OCI-LY3 (cell line): ENCODE results near the gene OR2M3.
"Not testable (repeated sequence)": the region's sequence is repeated elsewhere in the genome, so short reads cannot be mapped to it uniquely, and the experiment has no call there.

ENCODE experiments used
- H2AFZ ChIP-seq: fragments of 200-600, 300-600 bp; shearing (Covaris generic); 2 replicates; pipeline ENCODE4 v1.6.0; 2014; ENCODE audit warnings: antibody characterized with exemption, low read depth, low read length
- H3K27ac ChIP-seq: fragments of 200-600, 300-600 bp; sonication (generic); 2 replicates; pipeline ENCODE4 v1.5.1; 2014; ENCODE audit warnings: mild to moderate bottlenecking, low read length, moderate library complexity, mixed read lengths
- H3K27me3 ChIP-seq: fragments of 200-600, 300-600 bp; sonication (generic); 2 replicates; pipeline ENCODE4 v1.6.1; 2014; ENCODE audit warnings: low read depth, low read length, mixed read lengths
- H3K36me3 ChIP-seq: fragments of 200-600, 300-600 bp; sonication (generic); replicated peaks from 2 replicates; pipeline ENCODE3; 2014; ENCODE audit warnings: low read depth, low read length, mixed read lengths
- H3K4me1 ChIP-seq: fragments of 300-600, 200-600 bp; sonication (generic); 2 replicates; pipeline ENCODE4 v1.6.1; 2014; ENCODE audit warnings: low read length, mixed read lengths
- H3K4me2 ChIP-seq: fragments of 200-600, 300-600 bp; sonication (generic); 2 replicates; pipeline ENCODE4 v1.6.1; 2014; ENCODE audit warnings: low read length, mixed read lengths
- H3K4me3 ChIP-seq: fragments of 300-600, 200-600 bp; sonication (generic); 2 replicates; pipeline ENCODE4 v1.5.1; 2014; ENCODE audit warnings: antibody characterized with exemption, mild to moderate bottlenecking, low read length, moderate library complexity
- H3K79me2 ChIP-seq: fragments of 300-600, 200-600 bp; shearing (Covaris generic); 2 replicates; pipeline ENCODE4 v1.6.1; 2014; ENCODE audit warnings: mild to moderate bottlenecking, low read length, mixed read lengths
- H3K9ac ChIP-seq: fragments of 300-600, 200-600 bp; shearing (Covaris generic); 2 replicates; pipeline ENCODE4 v1.6.0; 2014; ENCODE audit warnings: mild to moderate bottlenecking, low read length, moderate library complexity
- H3K9me3 ChIP-seq: fragments of 200-600, 300-600 bp; shearing (Covaris generic); 2 replicates; pipeline ENCODE4 v1.6.1; 2014; ENCODE audit warnings: low read length, mixed read lengths; ENCODE audit not compliant: insufficient read depth
- H4K20me1 ChIP-seq: fragments of 200-600, 300-600 bp; sonication (generic); 2 replicates; pipeline ENCODE4 v1.6.1; 2016; ENCODE audit warnings: low read length, mixed read lengths; ENCODE audit not compliant: insufficient read depth
- EZH2phosphoT487 ChIP-seq: fragments of 200-600 bp; shearing (Covaris generic); IDR thresholded peaks from 2 replicates; pipeline ENCODE4 v1.6.1; 2018; ENCODE audit warnings: antibody characterized with exemption, mixed run types, low read depth
- TF ChIP-seq, protein P1 (sequence below): fragments of 200-600, 300-600 bp; sonication (generic); IDR thresholded peaks from 2 replicates; pipeline ENCODE4 v1.5.1; 2014; ENCODE audit warnings: antibody characterized with exemption, low read length, low read depth

Gene OR2M3

DNA sequence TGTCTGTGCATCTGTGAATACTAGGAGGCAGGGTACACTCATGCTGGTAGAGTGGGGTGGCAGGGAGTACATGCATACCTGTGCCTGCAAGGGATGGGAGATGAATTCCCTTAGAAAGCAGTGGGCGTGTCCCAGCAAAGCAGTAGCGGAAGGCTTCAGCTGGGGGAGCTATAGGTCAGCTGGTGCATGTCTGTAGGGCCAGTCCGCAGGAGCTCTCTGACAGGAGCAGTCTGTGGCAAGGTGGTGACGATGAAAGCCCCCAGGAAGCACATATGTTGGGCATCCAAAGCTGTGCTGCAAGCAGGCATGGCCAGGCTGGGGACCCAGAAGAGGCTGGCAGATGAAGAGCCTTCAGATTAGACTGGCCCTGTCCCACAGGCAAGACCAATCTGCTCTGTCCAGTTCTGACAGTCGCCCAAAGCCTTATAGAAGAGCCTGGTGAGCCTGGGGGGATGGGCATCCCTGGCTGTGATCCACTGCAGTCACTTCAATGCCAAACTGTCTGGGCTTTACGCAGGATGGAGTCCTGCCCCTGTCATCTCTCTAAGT is 32.4 kb downstream of the OR2M3 start:
- Histone ChIP-seq H3K9ac (no peak overlapping the region), H3K27ac (no peak overlapping the region), H3K4me1 (no peaks in the 10 kb centered on the region), H4K20me1 (no peaks in the 10 kb centered on the region), H3K79me2 (no peaks in the 10 kb centered on the region), H3K27me3 (no peaks in the 10 kb centered on the region), H3K36me3 (no peaks in the 10 kb centered on the region), H3K4me3 (no peak overlapping the region), H2AFZ (no peak overlapping the region), H3K4me2 (no peak overlapping the region), H3K9me3 (no peaks in the 10 kb centered on the region)
- TF ChIP-seq EZH2phosphoT487: no peak
- TF ChIP-seq, protein P1, sequence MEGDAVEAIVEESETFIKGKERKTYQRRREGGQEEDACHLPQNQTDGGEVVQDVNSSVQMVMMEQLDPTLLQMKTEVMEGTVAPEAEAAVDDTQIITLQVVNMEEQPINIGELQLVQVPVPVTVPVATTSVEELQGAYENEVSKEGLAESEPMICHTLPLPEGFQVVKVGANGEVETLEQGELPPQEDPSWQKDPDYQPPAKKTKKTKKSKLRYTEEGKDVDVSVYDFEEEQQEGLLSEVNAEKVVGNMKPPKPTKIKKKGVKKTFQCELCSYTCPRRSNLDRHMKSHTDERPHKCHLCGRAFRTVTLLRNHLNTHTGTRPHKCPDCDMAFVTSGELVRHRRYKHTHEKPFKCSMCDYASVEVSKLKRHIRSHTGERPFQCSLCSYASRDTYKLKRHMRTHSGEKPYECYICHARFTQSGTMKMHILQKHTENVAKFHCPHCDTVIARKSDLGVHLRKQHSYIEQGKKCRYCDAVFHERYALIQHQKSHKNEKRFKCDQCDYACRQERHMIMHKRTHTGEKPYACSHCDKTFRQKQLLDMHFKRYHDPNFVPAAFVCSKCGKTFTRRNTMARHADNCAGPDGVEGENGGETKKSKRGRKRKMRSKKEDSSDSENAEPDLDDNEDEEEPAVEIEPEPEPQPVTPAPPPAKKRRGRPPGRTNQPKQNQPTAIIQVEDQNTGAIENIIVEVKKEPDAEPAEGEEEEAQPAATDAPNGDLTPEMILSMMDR: no peak

DNA sequence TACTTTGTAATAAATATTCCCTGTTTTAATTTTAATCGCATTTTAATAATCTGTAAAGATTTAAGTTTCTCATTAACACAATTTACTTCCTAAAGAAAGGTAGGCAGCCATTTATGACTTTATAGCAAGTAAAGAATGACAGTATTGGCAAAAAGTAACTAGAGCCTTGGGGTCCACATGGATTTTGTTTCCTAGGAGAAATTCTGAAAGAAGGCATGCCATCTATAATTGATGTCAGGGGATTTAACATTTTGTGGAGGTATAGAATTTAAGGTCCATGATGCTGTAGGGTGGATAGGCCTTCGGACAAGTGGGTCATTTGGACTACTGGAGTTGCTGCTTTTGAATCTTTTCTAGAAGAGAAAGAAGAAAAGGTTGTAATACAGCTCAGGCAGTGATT is 34.1 kb downstream of the OR2M3 start, which contains the start of gene OR2M4:
Gene OR2M4, plus strand, starts transcription at position 301 of the 400 bp plus-strand sequence. CDS start 7,512 bp downstream, outside the sequence.
- H3K4me3 ChIP-seq: no peak within 1 kb of the TSS
- no peaks in the 10 kb centered on the region for H3K79me2 ChIP-seq
- no peaks in the 10 kb centered on the region for H3K36me3 ChIP-seq
- H3K27ac ChIP-seq: no peak within 1 kb of the TSS
- no peaks in the 10 kb centered on the region for H3K4me1 ChIP-seq
- TF ChIP-seq EZH2phosphoT487: no peak
- TF ChIP-seq, protein P1: no peak
- no peaks in the 10 kb centered on the region for H3K27me3 ChIP-seq
- H2AFZ ChIP-seq: no peak within 1 kb of the TSS
- H3K4me2 ChIP-seq: no peak within 1 kb of the TSS
- no peaks in the 10 kb centered on the region for H4K20me1 ChIP-seq
- no peak within 1 kb of the TSS for H3K9ac ChIP-seq
- H3K9me3 ChIP-seq: no peaks in the 10 kb centered on the region

DNA sequence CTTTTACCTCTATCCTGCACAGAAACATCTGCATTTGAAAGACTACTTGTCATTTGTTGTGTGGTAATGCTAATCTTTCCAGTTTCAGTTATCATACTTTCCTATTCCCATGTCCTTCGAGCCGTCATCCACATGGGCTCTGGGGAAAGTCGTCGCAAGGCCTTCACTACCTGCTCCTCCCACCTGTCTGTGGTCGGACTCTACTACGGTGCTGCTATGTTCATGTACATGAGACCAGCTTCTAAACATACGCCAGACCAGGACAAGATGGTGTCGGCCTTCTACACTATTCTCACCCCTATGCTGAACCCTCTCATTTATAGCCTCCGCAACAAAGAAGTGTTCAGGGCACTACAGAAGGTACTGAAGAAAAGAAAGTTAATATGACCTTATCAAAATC is 42.4 kb downstream of the OR2M3 start:
- Histone ChIP-seq H3K4me3 (no peak overlapping the region), H3K27ac (no peak overlapping the region), H3K27me3 (no peaks in the 10 kb centered on the region), H3K79me2 (no peaks in the 10 kb centered on the region), H4K20me1 (no peaks in the 10 kb centered on the region), H3K4me1 (no peaks in the 10 kb centered on the region), H3K4me2 (no peak overlapping the region), H2AFZ (no peak overlapping the region), H3K9ac (no peak overlapping the region), H3K36me3 (no peaks in the 10 kb centered on the region), H3K9me3 (no peaks in the 10 kb centered on the region)
- TF ChIP-seq, protein P1: no peak
- TF ChIP-seq EZH2phosphoT487: no peak

DNA sequence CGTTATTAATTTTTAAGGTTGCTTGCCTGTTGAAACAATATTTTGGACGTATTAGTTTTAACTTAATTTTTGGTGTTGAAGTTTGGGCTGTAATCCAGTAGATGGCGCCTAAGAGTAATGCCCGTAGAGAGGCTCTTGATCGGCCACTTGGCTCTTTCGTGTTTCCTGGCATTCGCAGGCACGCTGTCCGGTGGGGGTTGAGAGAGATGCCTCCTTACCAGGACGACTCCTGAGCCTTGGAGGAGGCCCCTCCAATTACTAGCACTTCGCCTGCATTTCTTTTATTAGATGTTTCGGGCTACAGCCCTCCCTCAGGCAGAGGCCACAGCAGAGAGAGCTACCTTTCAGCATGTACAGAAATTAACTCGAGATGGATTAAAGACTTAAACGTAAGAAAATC is 46.1 kb downstream of the OR2M3 start:
- 0 out of 2 replicates have a peak overlapping the region, but pooled peaks have one; percentile 35 for H2AFZ ChIP-seq
- H3K27me3 ChIP-seq: no peaks in the 10 kb centered on the region
- peak overlapping the region; percentile 63 for H3K4me2 ChIP-seq
- H3K4me3 ChIP-seq: peak overlapping the region; percentile 59
- H3K79me2 ChIP-seq: no peaks in the 10 kb centered on the region
- no peak overlapping the region for H3K9ac ChIP-seq
- H3K9me3 ChIP-seq: no peaks in the 10 kb centered on the region
- TF ChIP-seq, protein P1: peak; percentile 76
- no peak for TF ChIP-seq EZH2phosphoT487
- H3K4me1 ChIP-seq: no peaks in the 10 kb centered on the region
- no peaks in the 10 kb centered on the region for H4K20me1 ChIP-seq
- no peaks in the 10 kb centered on the region for H3K36me3 ChIP-seq
- H3K27ac ChIP-seq: no peak overlapping the region

DNA sequence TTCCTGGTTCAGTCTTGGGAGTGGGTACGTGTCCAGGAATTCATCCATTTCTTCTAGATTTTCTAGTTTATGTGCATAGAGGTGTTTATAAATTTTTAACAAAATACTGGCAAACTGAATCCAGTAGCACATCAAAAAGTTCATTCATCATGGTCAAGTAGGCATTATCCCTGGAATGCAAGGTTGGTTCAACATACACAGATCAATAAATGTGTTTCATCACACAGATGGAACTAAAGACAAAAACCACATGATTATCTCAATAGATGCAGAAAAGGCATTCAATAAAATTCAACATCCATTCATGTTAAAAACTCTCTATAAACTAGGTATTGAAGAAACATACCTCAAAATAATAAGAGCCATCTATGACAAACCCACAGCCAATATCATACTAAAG is 62.2 kb downstream of the OR2M3 start:
- H3K4me3 ChIP-seq, H3K27me3 ChIP-seq, H3K9me3 ChIP-seq, H3K4me2 ChIP-seq, H3K9ac ChIP-seq, H3K4me1 ChIP-seq, H3K27ac ChIP-seq, H4K20me1 ChIP-seq, H3K79me2 ChIP-seq, H3K36me3 ChIP-seq, H2AFZ ChIP-seq: not testable (repeated sequence)
